ENCODE results near the gene CUX1. TPM values are rescaled to one million over a fixed set of nuclear protein-coding genes. Genes with fewer than 3 reads are reported as not detected.

CUX1 gene
- total RNA-seq, 1 donor from 2014 or later: 15.1 TPM

DNA sequence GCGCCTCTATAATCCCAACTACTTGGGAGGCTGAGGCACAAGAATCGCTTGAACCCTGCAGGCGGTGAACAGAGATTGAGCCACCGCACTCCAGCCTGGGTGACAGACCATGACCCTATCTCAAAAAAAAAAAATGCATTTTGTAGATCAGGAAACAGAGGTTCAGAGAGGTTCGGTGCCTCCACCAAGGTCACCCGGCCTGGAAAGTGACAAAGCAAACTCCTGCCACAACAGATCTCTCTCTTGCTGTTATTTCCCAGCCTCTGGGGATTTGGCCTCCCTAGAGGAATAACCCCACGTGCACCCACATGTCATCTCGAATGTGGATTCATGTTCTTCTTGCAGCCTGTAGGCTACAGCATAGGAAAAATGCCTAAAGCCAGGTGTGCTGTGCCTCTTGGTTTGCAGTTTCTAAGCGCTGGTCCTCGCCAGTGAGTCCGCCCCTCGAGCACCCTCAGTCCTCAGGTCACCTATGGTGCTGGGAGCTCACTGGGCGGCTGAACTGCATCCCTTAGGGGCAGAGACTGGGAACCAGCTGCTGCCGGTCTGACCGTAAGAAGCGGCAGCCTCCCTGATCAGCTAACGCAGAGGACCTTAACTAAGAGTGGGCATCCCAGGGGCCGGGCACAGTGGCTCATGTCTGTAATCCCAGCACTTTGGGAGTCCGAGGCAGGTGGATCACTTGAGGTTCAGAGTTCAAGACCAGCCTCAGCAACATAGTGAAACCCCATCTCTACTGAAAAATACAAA, 417.6 kb downstream of the CUX1 start:
- DNase-seq (ENCODE audit: low read depth in 2 of 2): no peak

DNA sequence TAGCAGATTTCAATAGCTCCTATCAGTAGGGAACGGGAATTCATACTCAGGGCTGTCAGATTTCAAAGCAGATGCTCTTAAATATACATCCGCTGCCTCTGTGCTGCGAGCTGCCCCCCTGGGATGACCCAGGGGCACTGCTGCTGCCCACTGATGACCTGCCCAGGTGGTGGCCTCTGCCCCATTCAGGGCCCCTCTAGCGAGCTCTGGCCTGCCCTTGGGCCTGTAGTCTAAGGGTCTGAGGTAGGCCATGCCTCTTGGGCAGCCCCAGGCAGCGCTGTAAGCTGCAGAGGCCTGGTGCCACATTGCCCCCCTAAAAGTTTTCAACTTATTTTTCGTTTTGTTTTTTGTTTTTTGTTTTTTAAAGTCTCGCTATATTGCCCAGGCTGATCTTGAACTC, 418.7 kb downstream of the CUX1 start:
- no peak for DNase-seq (ENCODE audit: low read depth in 2 of 2)

DNA sequence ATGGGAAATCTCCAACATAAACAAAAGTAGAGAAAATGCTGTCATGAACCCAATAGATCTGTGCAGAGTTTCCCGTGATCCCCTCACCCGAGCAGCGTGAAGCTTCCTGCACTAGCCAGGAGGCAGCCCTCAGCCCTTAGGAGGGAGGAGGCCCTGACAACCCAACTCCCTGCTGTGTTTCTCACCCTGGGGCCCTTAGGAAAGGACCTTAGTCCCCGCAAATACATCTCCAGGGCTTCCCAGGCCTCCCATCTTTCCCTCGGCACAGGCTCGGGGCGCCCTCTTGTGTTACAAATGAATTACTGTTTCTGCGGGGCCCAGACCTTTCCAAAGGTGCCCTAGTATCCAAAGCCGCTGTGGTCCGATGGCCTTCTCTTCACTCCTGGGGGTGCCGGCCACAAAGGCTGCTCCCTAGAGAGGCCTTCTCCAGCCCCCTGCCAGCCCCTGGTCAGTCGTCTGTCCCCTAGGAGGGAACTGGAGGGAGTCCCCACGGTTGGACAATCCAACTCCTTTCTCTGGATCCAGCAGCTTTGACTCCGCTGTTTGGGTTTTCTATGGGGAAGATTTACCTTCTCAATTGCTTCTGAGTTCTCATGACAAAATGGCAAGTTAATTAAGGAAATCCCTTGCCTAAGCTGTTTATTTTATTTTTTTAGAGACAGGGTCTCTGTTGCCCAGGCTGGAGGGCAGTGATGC, 419.3 kb downstream of the CUX1 start:
- peak; percentile 27 to 68 for DNase-seq (ENCODE audit: low read depth in 2 of 2)

DNA sequence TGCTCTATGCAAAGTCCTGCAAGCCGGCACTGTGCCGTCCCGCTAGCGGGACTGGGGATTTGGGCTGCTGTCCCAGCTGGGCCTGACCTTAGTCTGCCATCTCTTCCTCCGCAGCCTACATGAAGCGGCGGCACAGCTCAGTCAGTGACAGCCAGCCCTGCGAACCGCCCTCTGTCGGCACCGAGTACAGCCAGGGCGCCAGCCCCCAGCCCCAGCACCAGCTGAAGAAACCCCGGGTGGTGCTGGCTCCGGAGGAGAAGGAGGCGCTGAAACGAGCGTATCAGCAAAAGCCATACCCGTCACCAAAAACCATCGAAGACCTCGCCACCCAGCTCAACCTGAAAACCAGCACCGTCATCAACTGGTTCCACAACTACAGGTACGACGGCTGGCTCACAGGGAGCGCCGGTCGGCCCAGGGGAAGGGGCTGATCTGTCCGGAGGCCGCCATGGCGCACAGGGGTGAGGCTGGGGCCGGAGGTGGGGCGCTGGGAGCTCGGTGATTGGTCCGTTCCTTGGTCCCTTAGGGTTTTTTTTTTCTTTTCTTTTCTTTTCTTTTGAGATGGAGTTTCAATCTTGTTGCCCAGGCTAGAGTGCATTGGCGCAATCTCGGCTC, 421.9 kb downstream of the CUX1 start:
- DNase-seq (ENCODE audit: low read depth in 2 of 2): no peak

DNA sequence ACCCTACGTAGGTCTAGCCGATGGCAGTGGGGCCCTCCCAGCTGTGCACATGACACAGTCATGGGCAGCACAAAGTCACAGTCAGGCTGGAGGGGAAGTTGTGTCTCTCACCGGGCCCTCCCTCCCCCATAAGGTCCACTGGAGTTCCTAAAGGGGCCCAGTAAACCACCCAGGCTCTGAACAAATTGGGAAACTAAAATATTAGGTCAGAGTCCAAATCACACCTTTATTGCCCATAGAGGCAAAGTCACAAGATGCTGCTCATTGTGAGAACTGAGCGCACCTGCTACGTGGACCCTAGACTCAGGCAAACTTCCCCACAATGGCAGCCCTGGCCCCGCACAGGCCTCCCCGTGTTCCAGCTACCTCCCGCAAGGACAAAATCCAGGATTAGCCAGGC, 424.0 kb downstream of the CUX1 start:
- no peak for DNase-seq (ENCODE audit: low read depth in 2 of 2)

DNA sequence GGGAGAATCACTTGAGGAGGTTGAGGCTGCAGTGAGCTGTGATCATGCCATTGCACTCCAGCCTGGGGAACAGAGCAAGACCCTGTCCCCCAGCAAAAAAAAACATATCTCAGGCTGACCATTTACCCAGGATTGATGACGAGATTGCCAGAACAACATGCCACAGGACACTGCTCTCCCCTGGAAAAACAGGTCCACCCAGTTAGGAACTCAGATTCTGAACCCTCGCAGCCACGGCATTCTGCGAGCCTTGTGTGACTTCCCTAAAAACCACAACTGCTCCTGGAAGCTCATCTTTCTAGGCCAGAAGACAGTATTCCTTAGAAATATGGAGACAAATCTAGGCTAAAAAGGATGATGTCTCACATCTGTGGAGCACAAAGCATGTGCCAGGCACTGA, 427.2 kb downstream of the CUX1 start:
- no peak for DNase-seq (ENCODE audit: low read depth in 2 of 2)

DNA sequence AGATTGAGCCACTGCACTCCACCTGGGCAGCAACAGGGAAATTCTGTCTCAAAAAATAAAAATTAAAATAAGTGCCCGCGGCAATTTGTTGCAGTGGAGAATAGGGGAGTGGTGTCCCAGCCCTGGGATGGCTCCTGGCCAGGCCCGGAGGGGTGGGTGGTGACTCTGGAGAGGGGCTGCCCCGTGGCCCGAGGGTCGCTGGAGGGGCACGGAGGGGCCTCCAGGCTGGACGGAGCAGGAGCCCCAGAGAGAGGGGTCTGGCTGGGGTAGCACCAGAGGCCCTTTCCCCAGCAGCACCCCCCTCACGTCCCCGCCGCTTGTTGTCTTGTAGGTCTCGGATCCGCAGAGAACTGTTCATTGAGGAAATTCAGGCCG, 430.6 kb downstream of the CUX1 start:
- no peak for DNase-seq (ENCODE audit: low read depth in 2 of 2)

DNA sequence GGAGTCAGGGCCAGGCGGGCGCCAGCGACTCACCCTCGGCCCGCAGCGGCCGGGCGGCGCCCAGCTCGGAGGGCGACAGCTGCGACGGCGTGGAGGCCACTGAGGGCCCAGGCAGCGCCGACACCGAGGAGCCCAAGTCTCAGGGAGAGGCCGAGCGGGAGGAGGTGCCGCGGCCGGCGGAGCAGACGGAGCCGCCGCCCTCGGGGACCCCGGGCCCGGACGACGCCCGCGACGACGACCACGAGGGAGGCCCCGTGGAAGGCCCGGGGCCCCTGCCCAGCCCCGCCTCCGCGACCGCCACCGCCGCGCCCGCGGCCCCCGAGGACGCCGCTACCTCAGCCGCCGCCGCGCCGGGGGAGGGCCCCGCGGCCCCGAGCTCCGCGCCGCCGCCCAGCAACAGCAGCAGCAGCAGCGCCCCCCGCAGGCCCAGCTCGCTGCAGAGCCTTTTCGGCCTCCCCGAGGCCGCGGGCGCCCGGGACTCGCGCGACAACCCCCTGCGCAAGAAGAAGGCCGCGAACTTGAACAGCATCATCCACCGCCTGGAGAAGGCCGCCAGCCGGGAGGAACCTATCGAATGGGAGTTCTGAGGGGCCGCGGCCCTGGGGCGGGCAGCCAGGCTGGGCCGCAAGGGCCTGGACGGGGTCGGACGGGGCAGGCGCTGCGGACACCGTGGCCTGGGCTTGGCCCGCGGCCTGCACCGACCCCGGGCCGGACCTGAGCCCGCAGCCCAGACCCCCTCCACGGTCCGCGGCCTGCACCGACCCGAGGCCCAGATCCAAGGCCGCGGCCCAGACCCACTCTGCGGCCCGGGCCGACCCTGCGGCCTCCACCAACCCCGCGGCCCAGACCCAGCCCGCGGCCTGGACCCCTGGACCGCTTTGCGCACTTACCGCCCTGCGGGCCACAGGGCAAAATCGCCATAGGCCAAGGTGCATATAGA, 431.3 kb downstream of the CUX1 start:
- DNase-seq (ENCODE audit: low read depth in 2 of 2): no peak

DNA sequence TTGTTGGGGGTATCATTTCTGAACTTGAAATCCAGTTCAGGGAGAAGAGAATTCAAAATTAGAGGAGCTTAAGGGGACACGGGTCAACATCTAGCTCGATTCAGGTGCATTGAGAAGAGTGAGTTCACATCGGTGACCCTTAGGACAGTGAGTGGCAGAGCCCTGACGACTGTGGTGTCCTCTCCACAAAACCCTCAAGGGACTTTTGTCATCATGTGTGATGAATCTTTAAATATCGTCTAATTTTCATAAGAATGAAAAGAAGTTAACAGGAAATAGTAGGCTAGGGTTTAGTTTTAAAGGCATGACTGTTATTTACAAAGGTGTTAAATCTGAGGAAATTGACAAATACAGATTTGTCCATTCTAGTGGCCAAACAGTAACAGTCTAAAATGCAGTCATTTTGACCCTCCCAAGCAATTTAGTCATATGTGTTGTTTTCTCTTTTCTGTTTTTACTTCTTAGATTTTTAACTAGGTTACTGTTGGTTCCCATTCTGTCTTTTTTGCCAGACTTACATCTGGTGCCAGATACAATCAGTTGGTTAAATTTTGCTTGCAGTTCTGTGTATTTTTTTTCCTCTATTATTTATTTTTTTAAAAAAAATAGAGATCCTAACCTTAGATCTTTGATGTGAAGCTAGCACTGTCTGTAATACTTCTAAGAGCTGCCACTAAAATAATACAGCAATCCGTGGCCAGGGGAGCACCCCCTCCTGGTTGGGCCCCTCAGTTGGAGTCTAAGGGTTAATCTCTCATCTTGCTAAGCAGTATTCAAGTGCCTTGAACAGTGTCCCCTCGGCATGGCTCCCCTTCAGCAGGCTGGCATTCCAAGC, 434.3 kb downstream of the CUX1 start:
- DNase-seq (ENCODE audit: low read depth in 2 of 2): no peak

DNA sequence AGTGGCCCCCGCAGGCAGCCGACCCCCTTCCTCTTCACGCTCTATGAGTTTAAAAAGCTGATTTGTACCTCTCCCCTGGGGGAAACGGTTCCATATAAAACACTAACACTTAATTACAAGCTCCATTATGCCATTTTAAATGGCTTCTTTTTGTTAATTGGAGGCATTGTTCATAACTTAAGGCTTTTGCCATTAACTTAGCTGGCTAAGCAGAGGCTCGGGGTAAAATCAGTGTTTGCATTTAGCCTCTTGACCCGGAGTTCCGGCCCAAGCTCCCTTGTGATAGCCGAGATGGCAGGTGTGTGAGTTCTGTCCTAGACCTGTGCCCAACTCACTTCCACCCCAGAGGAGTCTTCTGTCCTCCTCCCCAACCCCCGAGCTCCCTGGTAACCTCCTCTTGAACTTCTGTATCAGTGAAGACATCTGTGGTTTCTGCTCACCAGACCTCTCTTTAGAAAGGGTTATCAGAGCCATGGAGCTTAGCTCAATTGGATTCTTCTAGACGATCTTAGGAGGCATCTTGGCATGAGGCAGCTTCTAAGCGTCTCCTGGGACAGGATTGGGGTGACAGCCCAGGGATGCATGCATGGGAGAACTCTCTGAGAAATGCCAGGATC, 435.0 kb downstream of the CUX1 start:
- DNase-seq (ENCODE audit: low read depth in 2 of 2): no peak

DNA sequence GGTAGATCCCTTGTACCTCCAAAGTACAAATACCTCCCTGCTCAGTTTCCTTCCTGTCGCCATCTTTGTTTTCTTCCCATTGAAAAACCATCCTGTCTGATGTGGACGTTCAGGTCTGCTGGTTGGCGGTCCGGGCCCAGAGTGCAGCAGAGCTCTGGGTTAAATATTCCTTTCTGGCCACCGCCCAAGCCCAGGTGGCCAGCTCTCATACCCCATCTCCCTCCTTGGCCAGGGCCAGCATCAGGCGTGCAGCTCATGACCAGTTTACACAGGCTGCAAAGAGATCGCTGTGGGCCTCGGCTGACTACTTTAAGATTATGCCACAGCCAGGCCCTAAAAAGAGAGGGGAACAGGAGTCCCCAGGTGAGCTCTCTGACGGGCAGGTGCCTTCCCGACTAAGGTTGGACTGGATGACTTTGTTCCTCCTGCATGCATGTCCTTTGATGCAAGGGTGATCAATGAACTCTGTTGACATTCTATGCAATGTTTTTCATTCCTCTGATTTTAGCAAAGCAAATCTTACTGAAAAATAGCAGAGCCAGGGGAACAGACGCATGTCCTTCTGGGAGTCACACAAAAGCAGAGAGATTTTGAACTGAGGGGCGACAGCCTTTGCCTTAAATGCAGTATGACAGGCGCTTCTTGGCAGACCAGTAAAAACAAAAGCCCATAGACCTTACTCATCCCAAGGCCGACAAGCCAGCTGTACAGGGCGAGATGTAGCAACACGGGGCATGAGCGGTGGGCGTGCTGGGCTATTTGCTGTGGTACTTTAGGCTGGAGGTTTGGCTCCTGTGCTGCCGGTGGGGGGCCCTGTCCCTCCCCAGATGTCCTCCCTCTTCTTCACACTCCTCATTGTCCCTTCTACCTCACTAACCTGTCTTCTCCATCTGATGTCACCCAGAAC, 435.9 kb downstream of the CUX1 start:
- no peak for DNase-seq (ENCODE audit: low read depth in 2 of 2)

DNA sequence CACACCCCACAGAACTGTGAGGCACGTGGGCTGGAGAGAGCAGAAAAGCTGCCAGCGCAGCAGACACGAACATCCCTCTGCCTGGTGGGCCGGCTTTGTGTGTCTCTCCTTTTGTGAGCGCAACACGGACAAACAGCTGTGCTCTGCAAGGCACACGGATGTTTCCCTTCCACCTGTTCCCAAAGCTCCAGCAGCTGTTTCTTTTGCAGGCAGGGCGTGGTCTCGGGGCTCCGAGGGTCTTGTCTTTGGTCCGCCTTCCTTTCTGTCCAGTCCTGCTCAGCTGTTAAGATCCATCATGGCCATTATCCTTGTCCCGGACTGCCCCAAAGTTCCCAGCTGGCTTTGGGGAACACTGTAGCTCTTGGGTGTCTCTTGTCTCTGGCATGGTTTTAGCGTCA, 436.5 kb downstream of the CUX1 start:
- DNase-seq (ENCODE audit: low read depth in 2 of 2): no peak

DNA sequence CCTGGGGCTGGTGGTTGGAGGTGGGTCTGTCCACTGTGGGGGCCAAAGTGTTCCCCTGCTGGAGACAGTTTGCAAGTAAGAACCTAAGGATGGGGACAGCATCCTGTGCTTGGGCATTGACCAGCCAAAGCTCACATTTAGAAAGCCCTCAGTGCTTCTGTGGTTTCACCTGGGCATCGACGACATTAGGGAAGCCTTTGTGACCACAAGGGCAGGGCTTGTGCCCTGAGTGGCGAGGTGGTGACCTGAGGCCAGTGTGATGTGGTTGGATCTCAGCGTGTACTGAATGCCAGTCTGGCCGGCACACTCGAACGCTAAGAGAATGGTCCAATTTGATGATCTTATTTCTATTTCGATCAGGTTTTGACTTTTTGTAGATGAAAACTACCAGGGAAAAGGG, 437.1 kb downstream of the CUX1 start:
- DNase-seq (ENCODE audit: low read depth in 2 of 2): no peak

DNA sequence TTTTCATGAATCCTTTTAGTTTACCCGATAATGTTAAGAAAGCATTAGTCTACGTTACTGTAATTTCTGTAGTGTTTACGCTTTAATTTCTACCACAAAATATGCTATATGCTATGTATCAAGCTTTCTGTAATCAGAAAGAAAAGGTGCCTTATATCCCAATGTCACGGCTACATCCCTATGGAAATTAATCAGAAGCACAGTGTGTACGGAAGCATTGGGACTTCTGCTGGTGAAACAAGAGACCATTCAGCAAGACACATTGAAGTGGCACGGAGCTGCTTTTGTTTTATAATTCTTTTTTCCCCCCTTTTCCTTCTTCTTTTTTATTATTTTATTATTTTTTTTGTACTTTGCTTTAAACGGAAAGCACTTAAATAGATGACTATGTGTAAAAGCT, 438.1 kb downstream of the CUX1 start:
- no peak for DNase-seq (ENCODE audit: low read depth in 2 of 2)

DNA sequence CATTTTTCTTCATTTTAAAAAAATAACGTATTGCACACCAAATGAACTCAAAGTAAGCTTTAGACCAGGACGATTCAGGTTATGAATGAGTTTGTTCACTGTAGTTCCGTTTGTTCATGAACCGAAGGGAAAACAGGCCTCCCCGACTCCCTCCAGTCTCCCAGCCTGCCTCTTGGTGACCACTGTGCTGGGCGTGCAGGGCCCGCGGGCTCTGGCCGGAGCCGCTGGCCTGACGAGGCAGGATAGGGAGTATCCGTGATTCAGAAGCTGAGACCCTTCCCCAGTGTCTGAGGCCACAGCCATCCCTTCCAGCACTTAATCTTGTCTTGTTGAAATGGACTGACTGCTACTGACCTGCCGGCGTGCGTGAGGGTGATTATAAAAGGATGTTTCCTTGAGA, 438.5 kb downstream of the CUX1 start:
- DNase-seq (ENCODE audit: low read depth in 2 of 2): no peak

DNA sequence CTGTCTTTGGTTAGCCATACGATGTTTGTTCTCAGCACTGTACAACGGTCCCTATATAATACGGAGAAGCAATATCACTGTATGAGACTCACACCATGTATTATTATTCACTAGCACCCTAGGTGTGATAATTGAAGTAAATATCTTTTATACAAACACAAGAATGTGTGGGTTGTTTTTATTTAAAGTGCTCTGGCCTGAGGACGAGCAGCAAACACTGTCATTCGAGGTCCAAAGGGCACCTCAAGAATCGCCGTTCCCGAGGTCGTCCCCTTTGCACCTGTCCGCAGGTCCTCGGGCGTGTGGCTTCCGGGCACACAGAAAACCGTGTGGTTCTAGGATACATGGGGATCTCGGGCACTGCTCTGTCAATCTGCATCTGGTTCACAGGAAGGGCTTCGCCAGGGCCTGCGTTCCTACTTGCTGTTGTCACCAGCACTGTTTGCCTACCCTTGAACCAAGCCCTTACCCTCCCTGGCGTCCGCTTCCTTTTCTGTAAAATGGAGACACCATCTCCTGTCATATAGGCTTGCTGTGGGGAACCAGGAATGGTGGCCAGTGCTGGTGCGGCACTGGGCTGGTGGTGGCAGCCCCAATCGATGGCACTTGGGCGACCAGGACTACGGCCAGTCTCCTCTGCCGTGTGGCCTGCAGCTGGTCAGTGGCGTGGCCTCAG, 440.8 kb downstream of the CUX1 start:
- DNase-seq (ENCODE audit: low read depth in 2 of 2): no peak

DNA sequence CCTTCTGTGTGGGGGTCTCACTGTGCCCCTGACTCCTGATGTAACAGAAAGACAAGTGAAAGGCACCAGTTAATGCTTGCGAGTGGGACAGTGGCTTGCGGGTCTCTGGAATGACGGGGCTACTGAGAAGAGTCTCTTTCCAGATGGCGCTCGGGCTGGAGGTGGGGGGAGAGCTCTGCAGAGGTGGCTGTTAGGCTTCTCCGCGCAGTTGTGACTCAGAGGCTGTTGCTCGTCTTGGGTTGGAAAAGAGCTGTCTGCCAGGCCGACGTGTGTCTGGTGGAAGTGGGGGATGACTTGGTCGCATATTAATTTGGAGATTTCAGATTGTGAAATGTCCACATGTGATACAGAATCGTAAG, 441.3 kb downstream of the CUX1 start:
- no peak for DNase-seq (ENCODE audit: low read depth in 2 of 2)

DNA sequence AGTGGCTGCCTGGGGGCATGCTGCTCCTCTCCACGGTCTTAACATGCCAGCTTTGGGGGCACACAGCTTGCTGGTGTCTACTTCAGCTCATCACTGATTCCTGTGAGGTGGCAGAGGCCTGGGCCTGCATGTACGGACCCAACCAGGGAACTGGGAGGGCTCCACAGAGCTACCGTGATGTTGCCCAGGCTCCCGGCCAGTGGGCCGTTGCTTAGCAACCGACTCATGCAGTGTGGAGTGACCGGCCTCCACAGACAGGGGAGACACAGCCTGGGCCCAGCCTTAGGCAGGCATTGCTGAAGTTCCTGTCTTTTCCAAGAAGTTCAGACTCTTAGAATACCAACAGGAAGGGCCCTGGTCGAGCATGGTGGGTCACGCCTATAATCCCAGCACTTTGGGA, 443.4 kb downstream of the CUX1 start:
- DNase-seq (ENCODE audit: low read depth in 2 of 2): no peak

DNA sequence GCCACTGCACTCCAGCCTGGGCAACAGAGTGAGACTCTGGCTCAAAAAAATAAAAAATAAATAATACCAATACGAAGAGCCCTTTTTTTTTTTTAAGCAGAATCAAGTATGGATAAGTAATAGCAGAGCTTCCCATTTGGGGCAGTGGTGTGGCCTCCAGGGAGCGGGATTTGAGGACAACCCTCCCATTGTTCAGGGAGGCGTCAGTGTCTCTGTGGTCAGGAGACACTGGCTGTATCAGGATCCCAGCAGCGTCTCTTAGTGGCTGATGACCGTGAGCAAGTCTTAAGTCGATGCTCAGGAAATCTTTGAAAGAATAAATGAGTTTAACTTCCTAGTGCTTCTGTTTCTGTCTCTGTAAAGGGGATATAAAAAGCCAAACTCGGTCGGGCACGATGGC, 444.0 kb downstream of the CUX1 start:
- DNase-seq (ENCODE audit: low read depth in 2 of 2): no peak

Measured in dermis microvascular lymphatic vessel endothelial cell (primary cell).